HepG2 (cell line): Measurements from ENCODE around the gene HS2ST1. TPM values are rescaled to one million over a fixed set of nuclear protein-coding genes. Genes with fewer than 3 reads are reported as not detected.

Experiments
- ATAC-seq: fragments of 200-7000 bp; cut with Tn5 transposase; 3 replicates; pipeline ENCODE4 v1.9.1; 2020; ENCODE audit warnings: mild to moderate bottlenecking, moderate library complexity
- BruUV-seq: library from RNA; stranded (reverse); fragments of 400-500 nt; replicated peaks from 2 replicates; lab custom pipeline; 2021; lab: Mats Ljungman, UMichigan
- CTCF ChIA-PET: fragments of 300-600 bp; formaldehyde crosslinking; extraction: SDS; loops from one replicate; lab custom pipeline; 2021; ENCODE audit warnings: low total read pairs, inconsistent platforms, low intra/inter-chr PET ratio; lab: Yijun Ruan, JAX
- POLR2A ChIA-PET: fragments of 350-600 bp; sonication (Branson Sonifier 250); formaldehyde crosslinking; loops from one replicate; lab custom pipeline; 2020; ENCODE audit warnings: antibody characterized with exemption, inconsistent platforms; lab: Yijun Ruan, JAX
- DNase-seq: peaks from one replicate; pipeline ENCODE4 v3.0.0-alpha.2; 2015; ENCODE audit warnings: low spot score
- FAIRE-seq: peaks from 3 replicates; lab custom pipeline; 2011; peaks lifted over from hg19 to GRCh38; lab: Jason Lieb, UNC
- H2AFZ ChIP-seq: one replicate; pipeline ENCODE4 v1.6.1; 2011; ENCODE audit warnings: low read length, inconsistent platforms
- H3K27ac ChIP-seq: fragments of 300-600 bp; 3 replicates; pipeline ENCODE4 v1.8.0; 2011; ENCODE audit warnings: mixed run types, mild to moderate bottlenecking, mixed read lengths, low read length, inconsistent platforms; ENCODE audit not compliant: insufficient read depth; ENCODE audit errors: extremely low read length
- H3K27me3 ChIP-seq, 2 experiments: fragments of 200-600 bp in 1 of 2; 2 replicates in 1 of 2; 3 replicates in 1 of 2; pipeline versions ENCODE4 v1.6.0 to v1.8.0; 2011; ENCODE audit warnings: low read length in 2 of 2, mild to moderate bottlenecking in 2 of 2, moderate library complexity in 2 of 2, inconsistent platforms in 1 of 2; ENCODE audit not compliant: insufficient read depth in 2 of 2, control insufficient read depth in 1 of 2
- H3K36me3 ChIP-seq, 2 experiments: fragments of 200-600 bp in 1 of 2; replicated peaks in 1 of 2; 2 replicates in 1 of 2; 3 replicates in 1 of 2; pipeline versions ENCODE4 v1.5.1 to v1.8.0; 2011; ENCODE audit warnings: low read length in 2 of 2, inconsistent platforms in 1 of 2; ENCODE audit not compliant: insufficient read depth in 2 of 2, control insufficient read depth in 1 of 2
- H3K4me1 ChIP-seq: 2 replicates; pipeline ENCODE4 v1.5.1; 2012; ENCODE audit warnings: low read length, inconsistent platforms; ENCODE audit not compliant: insufficient read depth
- H3K4me2 ChIP-seq: 2 replicates; pipeline ENCODE4 v1.6.0; 2011; ENCODE audit warnings: low read depth, low read length, inconsistent platforms
- H3K4me3 ChIP-seq, 3 experiments: fragments of 200-600 bp in 1 of 3; sonication (generic), shearing (Covaris generic) in 1 of 3; replicated peaks in 1 of 3; 2 replicates each; pipeline ENCODE4 v1.5.1; 2011 to 2016; ENCODE audit warnings: low read length in 3 of 3, inconsistent platforms in 2 of 3, low read depth in 2 of 3, mild to moderate bottlenecking in 2 of 3, control low read depth in 1 of 3, mixed read lengths in 1 of 3; ENCODE audit not compliant: insufficient read depth in 1 of 3
- H3K79me2 ChIP-seq: one replicate; pipeline ENCODE4 v1.6.1; 2011; ENCODE audit warnings: low read length, inconsistent platforms; ENCODE audit not compliant: insufficient read depth
- H3K9ac ChIP-seq: 2 replicates; pipeline ENCODE4 v1.6.0; 2011; ENCODE audit warnings: mild to moderate bottlenecking, low read depth, low read length, inconsistent platforms; ENCODE audit not compliant: insufficient read depth
- H3K9me3 ChIP-seq: 2 replicates; pipeline ENCODE4 v1.5.1; 2012; ENCODE audit warnings: mild to moderate bottlenecking, low read length
- H4K20me1 ChIP-seq: 2 replicates; pipeline ENCODE4 v1.6.0; 2011; ENCODE audit warnings: inconsistent platforms, mild to moderate bottlenecking, low read length, moderate library complexity; ENCODE audit not compliant: insufficient read depth
- ATM ChIP-seq: fragments of 450-650 bp; IDR thresholded peaks from 2 replicates; pipeline ENCODE4 v1.7.1; 2017; ENCODE audit warnings: mild to moderate bottlenecking, borderline replicate concordance
- CAMTA2 ChIP-seq: sonication (generic); formaldehyde crosslinking; IDR thresholded peaks from 2 replicates; pipeline ENCODE4 v1.4.0; 2020; ENCODE audit warnings: mild to moderate bottlenecking, missing genetic modification reagents, borderline replicate concordance
- EEA1 ChIP-seq: sonication (generic); formaldehyde crosslinking; IDR thresholded peaks from 2 replicates; pipeline ENCODE4 v1.5.1; 2020; ENCODE audit warnings: mild to moderate bottlenecking, missing genetic modification reagents, borderline replicate concordance
- SMARCE1 ChIP-seq: fragments of 450-650 bp; IDR thresholded peaks from 2 replicates; pipeline ENCODE4 v1.6.1; 2017; ENCODE audit warnings: borderline replicate concordance
- SOX13 ChIP-seq, 3 experiments: fragments of 450-650 bp in 1 of 3; sonication (generic) in 1 of 3; formaldehyde crosslinking in 1 of 3; IDR thresholded peaks in 2 of 3; conservative IDR thresholded peaks in 1 of 3; 2 replicates each; pipeline versions ENCODE4 v1.5.0 to v1.6.1; 2016 to 2020; ENCODE audit warnings: antibody characterized with exemption in 1 of 3, mild to moderate bottlenecking in 1 of 3, missing compliant biosample characterization in 1 of 3, missing genetic modification reagents in 1 of 3, moderate library complexity in 1 of 3
- ZNF337 ChIP-seq: sonication (generic); formaldehyde crosslinking; IDR thresholded peaks from 2 replicates; pipeline ENCODE4 v1.5.1; 2020; ENCODE audit warnings: missing genetic modification reagents, low read depth, mild to moderate bottlenecking, borderline replicate concordance
- ZNF589 ChIP-seq: sonication (generic); formaldehyde crosslinking; conservative IDR thresholded peaks from 2 replicates; pipeline ENCODE4 v1.8.0; 2022; ENCODE audit warnings: mild to moderate bottlenecking, moderate library complexity, missing genetic modification reagents
- WGBS: methylation state at CpG from one replicate; pipeline ENCODE4 v1.1.6; 2017; ENCODE audit warnings: low lambda C conversion rate; 5-methylcytosine and 5-hydroxymethylcytosine counted together
- in situ Hi-C: cut with HindIII; loops from 2 replicates; pipeline ENCODE4 v1.10.0; 2017; ENCODE audit warnings: low pct_unique_long_range_greater_than_20kb; ENCODE audit not compliant: extremely low pct_ligation_motif_present
- intact Hi-C: fragments of 100-400 bp; cut with micrococcal nuclease; formaldehyde crosslinking; loops from one replicate; pipeline ENCODE4 v1.10.0; 2022; ENCODE audit not compliant: unreplicated experiment
- polyA plus RNA-seq, 8 experiments: library from polyadenylated mRNA; depleted of rRNA in 3 of 8; stranded (reverse) in 7 of 8; unstranded in 1 of 8; fragments of >200 nt; fragmentation: Illumina TruSeq in 4 of 8; extraction: Trizol in 4 of 8; gene quantifications; 2 replicates each; pipeline versions ENCODE4 v1.2.1 to v1.2.3, GENCODE V29; 2011 to 2016; ENCODE audit warnings: low read depth in 4 of 8, missing spikeins in 1 of 8, mixed read lengths in 1 of 8; ENCODE audit not compliant: insufficient read depth in 1 of 8
- total RNA-seq, 5 experiments: library from RNA; depleted of rRNA; stranded (reverse); fragments of >200 nt; fragmentation: Illumina TruSeq; extraction: Trizol; gene quantifications; 2 replicates each; pipeline ENCODE4 v1.2.3, GENCODE V29; 2016; ENCODE audit warnings: low read depth in 1 of 5
- TF ChIP-seq, protein P1 (sequence below): sonication (generic); formaldehyde crosslinking; IDR thresholded peaks from 2 replicates; pipeline ENCODE4 v1.8.0; 2022; ENCODE audit warnings: missing genetic modification reagents, mild to moderate bottlenecking, inconsistent platforms, borderline replicate concordance

HS2ST1 gene
- total and polyA plus RNA-seq, 2 of the 13 experiments (the other 11 are each of a cell fraction or from before 2014, with no cell fraction given), result 22.1 to 58.7 TPM

DNA sequence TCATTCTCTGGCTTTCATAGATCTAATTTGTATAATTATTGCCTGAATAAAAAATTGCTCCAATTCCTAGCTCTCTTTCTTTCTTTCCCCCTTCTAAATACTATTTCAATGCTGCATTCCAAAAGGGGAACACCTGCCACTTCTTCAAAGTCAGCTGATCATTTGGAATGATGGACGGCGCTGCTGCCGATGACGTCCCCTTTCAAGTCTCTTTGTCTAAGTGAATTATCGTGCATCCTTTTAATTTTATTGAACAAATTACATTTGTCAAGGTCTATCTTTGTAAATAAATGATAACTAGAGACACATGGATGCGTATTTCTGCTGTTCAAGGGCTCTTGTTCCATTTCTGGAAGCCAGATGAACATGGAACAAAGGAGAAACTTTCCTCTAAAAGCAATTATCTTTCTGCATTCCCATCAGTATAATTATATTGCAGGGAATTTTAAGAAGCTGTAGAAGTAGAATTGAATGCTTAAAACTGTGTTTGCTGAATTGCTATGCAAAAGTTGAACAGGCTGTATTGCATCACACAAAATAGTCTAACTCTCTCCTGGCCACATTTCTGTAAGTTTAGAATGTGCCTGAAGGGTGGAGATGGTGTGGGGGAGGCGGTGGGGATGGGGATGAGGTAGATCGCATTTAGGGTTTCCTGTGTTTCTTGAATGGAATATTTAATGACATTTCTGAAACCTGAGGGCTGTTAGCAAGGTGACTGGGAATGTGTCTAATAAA, 222.3 kb downstream of the HS2ST1 start:
- WGBS, result 48% methylated on average over 8 of the region's 8 CpGs
- Histone ChIP-seq H2AFZ (no peak overlapping the region), H3K36me3 (no peaks in the 10 kb centered on the region), H4K20me1 (no peaks in the 10 kb centered on the region), H3K4me3 (no peak overlapping the region), H3K4me2 (no peak overlapping the region), H3K9me3 (no peaks in the 10 kb centered on the region), H3K27ac (no peak overlapping the region), H3K4me1 (no peaks in the 10 kb centered on the region), H3K79me2 (no peaks in the 10 kb centered on the region), H3K27me3 (peaks cover 2 to 21% of the 10 kb centered on the region in 2 experiments; a peak in 3 of 5 replicates), H3K9ac (no peak overlapping the region)
- in situ Hi-C loops (no loop called here), intact Hi-C loops (no loop called here)
- ChIA-PET POLR2A (no interaction called here), CTCF (no interaction called here)
- BruUV-seq, result no TSS peak
- FAIRE-seq, result no peak
- ATAC-seq, result no peak
- TF ChIP-seq ZNF337 (CRISPR knock-in tag) (no peak), ZNF589 (no peak), ATM (no peak), CAMTA2 (CRISPR knock-in tag) (no peak), EEA1 (no peak), SMARCE1 (no peak), SOX13 (IDR thresholded peaks at IDR 0.05) (no peak), SOX13 (CRISPR knock-in tag; conservative IDR thresholded peaks at IDR 0.05 in 1 of 2, IDR thresholded peaks at IDR 0.05 in 1 of 2) (no peak)
- TF ChIP-seq, protein P1, sequence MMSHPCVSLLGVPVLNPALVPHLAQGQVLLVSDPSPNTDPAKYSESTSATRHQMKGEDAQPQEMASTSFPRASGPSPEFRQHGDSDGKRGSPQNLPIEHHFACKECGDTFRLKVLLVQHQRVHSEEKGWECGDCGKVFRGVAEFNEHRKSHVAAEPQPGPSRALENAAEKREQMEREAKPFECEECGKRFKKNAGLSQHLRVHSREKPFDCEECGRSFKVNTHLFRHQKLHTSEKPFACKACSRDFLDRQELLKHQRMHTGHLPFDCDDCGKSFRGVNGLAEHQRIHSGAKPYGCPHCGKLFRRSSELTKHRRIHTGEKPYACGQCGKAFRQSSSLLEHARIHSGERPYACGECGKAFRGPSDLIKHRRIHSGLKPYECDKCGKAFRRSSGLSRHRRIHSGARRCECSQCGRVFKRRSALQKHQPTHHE (CRISPR knock-in tag), result no peak
- DNase-seq, result no peak
